Placental epithelial cell (primary cell): ENCODE results near the gene ZNF85. TPM values are rescaled to one million over a fixed set of nuclear protein-coding genes. Genes with fewer than 3 reads are reported as not detected.

Experiments used
- total RNA-seq: library from RNA; depleted of rRNA; stranded (reverse); fragments of >200 nt; gene quantifications from 2 replicates; pipeline ENCODE4 v1.2.3, GENCODE V29; 2012

The ZNF85 gene
- total RNA-seq: 9.8 TPM in 2 replicates

DNA sequence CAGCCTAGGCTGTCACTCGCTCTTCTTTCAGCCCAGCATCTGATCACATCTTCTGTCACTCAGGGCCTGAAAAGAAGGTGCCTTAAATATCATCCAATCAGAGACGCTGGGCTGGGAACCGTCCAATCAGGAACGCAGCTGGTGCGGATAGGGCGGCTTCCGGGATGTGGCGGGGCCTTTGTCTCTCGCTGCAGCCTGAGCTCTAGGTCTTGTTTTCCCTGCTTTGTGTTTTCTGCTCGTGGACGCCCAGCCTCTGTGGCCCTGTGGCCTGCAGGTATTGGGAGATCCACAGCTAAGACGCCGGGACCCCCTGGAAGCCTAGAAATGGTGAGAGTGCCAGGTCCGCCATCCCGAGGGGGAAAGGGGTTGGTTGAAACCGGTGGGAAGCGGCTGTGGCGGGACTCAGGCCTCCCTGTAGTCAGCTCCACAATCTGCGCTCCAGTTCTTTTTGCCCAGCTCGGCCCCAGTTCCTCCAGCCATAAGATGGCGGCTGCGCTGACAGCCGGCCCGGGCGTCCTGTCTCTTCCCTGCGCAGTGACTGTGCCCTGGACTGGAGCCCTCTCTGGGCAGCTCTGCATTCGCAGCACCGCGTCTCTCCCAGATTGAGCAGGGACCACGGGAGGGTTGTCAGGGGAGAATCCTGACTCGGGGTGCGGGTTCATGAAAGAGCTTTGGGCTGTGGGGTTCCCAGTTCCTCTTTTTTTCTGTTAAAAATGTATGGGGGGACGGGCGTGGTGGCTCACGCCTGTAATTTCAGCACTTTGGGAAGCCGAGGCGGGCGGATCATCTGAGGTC lies at the start of gene ZNF85:
TSS of gene ZNF85 (plus strand) at position 175 of the 795 bp plus-strand sequence. CDS start at position 325, 150 bp downstream.

Other genes starting within 250 kb of the ZNF85 start
- 6.2 and 6.7 TPM in 2 replicates for gene ZNF66, start 146.9 kb upstream of the ZNF85 start, total RNA-seq
- gene ZNF430, start 97.4 kb downstream of the ZNF85 start, total RNA-seq: 18.1 and 29.6 TPM in 2 replicates
- gene ZNF714, start 159.0 kb downstream of the ZNF85 start, total RNA-seq: 11.8 and 24.1 TPM in 2 replicates
- gene ZNF431, start 218.8 kb downstream of the ZNF85 start, total RNA-seq: 7.5 and 14.2 TPM in 2 replicates